Lower lobe of right lung (tissue), 2 donors: ENCODE measurements around the gene NTM. TPM values are rescaled to one million over a fixed set of nuclear protein-coding genes. Genes with fewer than 3 reads are reported as not detected.

Experiments
- ATAC-seq, 2 donors: fragments of 200-7000 bp; cut with Tn5 transposase; one replicate each; pipeline ENCODE4 v1.9.1; 2020 to 2022; ENCODE audit warnings: mild to moderate bottlenecking in 2 of 2, moderate library complexity in 2 of 2
- DNase-seq: peaks from one replicate; pipeline ENCODE4 v3.0.0-alpha.2; 2020
- H3K27ac ChIP-seq: fragments of 200-600 bp; one replicate; pipeline ENCODE4 v1.8.0; 2022
- H3K27me3 ChIP-seq: fragments of 200-600 bp; one replicate; pipeline ENCODE4 v1.8.0; 2022; ENCODE audit warnings: low read depth
- H3K36me3 ChIP-seq: fragments of 200-600 bp; one replicate; pipeline ENCODE4 v1.8.0; 2022; ENCODE audit warnings: mild to moderate bottlenecking
- H3K4me1 ChIP-seq: fragments of 200-600 bp; one replicate; pipeline ENCODE4 v1.8.0; 2022
- H3K4me3 ChIP-seq: fragments of 200-600 bp; one replicate; pipeline ENCODE4 v1.8.0; 2022; ENCODE audit warnings: mild to moderate bottlenecking
- H3K9me3 ChIP-seq: fragments of 200-600 bp; one replicate; pipeline ENCODE4 v1.8.0; 2022
- intact Hi-C: fragments of 100-400 bp; cut with DNase I; formaldehyde crosslinking; loops from one replicate; pipeline ENCODE4 v1.11.0; 2022
- total RNA-seq: library from RNA; stranded (reverse); fragmentation: NEBNext Ultra II Directional; extraction: Animal tissue kit (Norgen Biotek cat#: 25700); gene quantifications from one replicate; pipeline ENCODE4 v1.2.1, GENCODE V29; 2021
- TF ChIP-seq, protein P1 (sequence below): fragments of 200-600 bp; IDR thresholded peaks from one replicate; pipeline ENCODE4 v1.8.0; 2022; ENCODE audit warnings: antibody characterized with exemption, mild to moderate bottlenecking
- donor health status: DM: no; HTN: yes; CAD: no; lungs with severe emphysema.

The NTM gene
- total RNA-seq, 1 donor from 2014 or later = 2.3 TPM

DNA sequence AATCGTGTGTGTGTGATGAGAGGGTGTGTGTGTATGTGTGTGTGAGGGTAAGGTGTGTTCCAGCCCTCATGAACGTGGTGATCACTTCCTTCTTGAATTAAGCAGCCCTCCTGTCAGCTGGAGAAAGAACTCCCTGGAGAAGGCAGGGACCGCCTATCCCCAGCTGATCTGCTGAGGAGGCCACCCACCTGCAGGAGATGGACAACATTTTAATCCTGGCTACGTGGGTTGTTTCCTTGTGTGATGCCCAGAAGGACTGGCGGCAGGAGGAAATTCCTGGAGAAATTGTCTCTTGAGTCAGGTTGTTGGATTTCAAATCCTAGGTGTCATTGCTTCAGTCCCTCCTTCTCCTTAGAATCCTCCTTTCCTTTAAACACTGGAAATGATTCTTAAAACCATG is 878.8 kb downstream of the NTM start:
- Histone ChIP-seq H3K27me3 (no peaks in the 10 kb centered on the region), H3K4me1 (no peaks in the 10 kb centered on the region), H3K27ac (no peak overlapping the region), H3K4me3 (no peak overlapping the region), H3K9me3 (no peaks in the 10 kb centered on the region), H3K36me3 (no peaks in the 10 kb centered on the region)
- DNase-seq (no peak), ATAC-seq (no peak)
- intact Hi-C loops = no loop called here
- TF ChIP-seq, protein P1, sequence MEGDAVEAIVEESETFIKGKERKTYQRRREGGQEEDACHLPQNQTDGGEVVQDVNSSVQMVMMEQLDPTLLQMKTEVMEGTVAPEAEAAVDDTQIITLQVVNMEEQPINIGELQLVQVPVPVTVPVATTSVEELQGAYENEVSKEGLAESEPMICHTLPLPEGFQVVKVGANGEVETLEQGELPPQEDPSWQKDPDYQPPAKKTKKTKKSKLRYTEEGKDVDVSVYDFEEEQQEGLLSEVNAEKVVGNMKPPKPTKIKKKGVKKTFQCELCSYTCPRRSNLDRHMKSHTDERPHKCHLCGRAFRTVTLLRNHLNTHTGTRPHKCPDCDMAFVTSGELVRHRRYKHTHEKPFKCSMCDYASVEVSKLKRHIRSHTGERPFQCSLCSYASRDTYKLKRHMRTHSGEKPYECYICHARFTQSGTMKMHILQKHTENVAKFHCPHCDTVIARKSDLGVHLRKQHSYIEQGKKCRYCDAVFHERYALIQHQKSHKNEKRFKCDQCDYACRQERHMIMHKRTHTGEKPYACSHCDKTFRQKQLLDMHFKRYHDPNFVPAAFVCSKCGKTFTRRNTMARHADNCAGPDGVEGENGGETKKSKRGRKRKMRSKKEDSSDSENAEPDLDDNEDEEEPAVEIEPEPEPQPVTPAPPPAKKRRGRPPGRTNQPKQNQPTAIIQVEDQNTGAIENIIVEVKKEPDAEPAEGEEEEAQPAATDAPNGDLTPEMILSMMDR = no peak

DNA sequence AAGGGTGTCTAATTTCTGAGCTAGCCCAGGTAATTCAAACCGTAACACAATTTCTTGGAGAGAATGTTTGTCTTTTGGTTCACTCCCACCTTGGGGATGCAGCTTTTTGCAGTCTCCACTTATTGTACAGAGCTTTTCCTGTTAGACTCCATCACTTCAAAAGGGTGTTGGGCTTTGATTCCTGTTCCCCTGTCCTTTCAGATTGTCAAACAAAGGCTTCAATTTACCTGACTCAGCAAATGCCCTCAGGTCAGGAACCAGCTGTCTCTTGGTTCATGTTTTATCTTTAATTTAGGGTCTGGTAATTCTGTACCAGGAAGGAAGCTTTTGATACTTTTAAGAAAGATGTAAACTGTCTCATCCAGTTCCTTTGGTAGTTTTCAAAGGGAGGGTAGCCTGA is 880.6 kb downstream of the NTM start:
- Histone ChIP-seq H3K4me3 (no peak overlapping the region), H3K36me3 (no peaks in the 10 kb centered on the region), H3K27me3 (no peaks in the 10 kb centered on the region), H3K9me3 (no peaks in the 10 kb centered on the region), H3K4me1 (no peaks in the 10 kb centered on the region), H3K27ac (no peak overlapping the region)
- TF ChIP-seq, protein P1 = no peak
- intact Hi-C loops = no loop called here
- ATAC-seq = no peak
- no peak for DNase-seq

DNA sequence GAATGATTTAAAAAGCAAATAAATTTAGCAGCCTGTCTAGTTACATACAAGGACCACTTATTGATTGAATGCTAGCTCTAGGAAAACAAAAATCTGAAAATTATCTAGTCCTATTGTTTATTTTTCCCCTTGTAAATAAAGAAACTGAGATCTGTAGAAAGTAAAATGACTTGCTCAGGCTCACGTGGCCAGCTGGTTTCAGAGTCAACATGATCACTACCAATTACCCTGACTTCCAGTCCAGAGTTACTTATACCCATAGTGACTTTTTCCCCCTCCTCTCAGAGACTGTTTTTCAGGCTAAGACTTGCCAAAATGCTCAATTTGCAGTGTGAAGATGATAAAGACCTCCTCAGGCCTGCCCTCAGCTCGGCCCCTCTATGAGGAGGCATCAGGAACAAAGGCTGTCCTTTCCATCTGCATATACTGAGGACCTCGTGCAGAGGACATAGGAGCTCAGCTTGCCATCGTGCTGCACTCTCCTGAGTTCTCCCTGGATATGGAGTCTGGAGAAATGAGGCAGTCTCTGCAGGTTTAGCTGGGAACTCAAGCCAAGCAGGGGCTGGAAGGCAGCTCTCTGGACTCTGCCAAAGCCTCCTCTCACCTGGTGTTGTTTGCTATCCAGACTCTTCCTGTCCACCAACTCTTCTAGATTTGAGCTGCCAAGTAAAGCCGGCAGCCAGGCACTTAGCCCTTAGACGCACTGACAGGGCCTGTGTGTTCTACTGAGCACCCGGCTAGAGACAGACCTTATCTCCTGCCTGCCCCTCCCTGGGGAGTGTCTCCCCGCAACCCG is 883.3 kb downstream of the NTM start:
- DNase-seq = no peak
- H3K4me1 ChIP-seq = no peaks in the 10 kb centered on the region
- TF ChIP-seq, protein P1 = no peak
- no peaks in the 10 kb centered on the region for H3K36me3 ChIP-seq
- H3K27ac ChIP-seq = no peak overlapping the region
- H3K4me3 ChIP-seq = no peak overlapping the region
- intact Hi-C loops = no loop called here
- H3K9me3 ChIP-seq = no peaks in the 10 kb centered on the region
- no peaks in the 10 kb centered on the region for H3K27me3 ChIP-seq
- ATAC-seq = no peak

DNA sequence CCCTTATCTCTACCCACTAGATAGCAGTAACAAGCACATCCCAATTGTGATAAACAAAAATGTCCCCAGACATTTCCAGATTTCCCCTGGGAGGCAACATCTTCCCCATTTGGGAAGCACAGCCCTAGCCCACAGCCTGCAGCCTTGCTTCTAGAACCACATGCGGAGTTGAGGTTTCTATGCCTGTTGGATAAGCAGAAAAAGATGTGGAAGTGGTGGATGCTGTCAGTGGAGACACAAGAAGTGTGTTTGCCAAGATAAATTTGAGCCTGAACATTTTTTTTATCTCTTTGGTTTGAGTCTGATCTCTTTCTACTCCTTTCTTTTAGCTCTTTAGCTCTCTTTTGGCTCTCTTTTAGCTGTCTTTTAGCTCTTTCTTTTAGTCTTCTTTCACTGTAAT is 884.5 kb downstream of the NTM start:
- Histone ChIP-seq H3K4me3 (no peak overlapping the region), H3K27ac (no peak overlapping the region), H3K4me1 (no peaks in the 10 kb centered on the region), H3K27me3 (no peaks in the 10 kb centered on the region), H3K9me3 (no peaks in the 10 kb centered on the region), H3K36me3 (no peaks in the 10 kb centered on the region)
- intact Hi-C loops = no loop called here
- TF ChIP-seq, protein P1 = no peak
- no peak for DNase-seq
- no peak for ATAC-seq

DNA sequence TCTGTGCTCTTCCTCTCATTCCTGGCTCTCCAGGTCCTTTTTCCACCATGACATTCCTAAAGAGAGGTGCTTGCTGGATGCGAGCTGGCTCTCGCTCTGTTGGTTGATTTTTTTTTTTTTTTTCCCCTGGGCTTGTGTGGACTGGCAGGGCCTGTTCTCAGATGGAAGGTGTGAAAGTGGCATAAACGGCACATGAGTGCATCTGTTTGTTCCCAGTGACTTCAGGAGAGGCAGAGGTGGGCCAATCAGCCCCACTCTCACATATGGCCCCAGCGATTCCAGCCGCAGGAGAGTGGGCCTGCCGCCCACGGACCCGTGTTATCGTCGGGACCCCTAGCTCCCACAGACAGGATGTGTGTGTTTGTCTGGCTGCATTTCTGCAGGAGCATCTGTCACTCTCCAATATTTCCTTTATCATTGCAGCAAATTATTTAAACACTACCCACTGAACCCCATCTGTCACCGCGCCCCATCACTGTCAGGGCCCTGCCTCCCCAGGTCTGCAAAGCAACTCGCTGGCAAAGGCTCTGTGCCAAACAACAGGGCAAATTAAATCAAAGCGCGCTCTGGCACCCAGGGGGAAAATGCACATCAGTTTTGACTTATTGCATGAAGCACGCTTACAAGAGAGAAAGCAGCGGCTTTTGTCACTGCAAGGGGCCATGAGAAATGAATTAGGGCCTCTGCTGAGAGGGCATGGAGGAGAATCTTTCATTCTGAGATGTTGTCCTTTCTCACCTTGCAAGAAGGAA is 886.3 kb downstream of the NTM start:
- H3K36me3 ChIP-seq = no peaks in the 10 kb centered on the region
- no peak overlapping the region for H3K27ac ChIP-seq
- ATAC-seq (no peak), DNase-seq (no peak)
- H3K9me3 ChIP-seq = no peaks in the 10 kb centered on the region
- intact Hi-C loops = no loop called here
- H3K4me3 ChIP-seq = no peak overlapping the region
- no peaks in the 10 kb centered on the region for H3K27me3 ChIP-seq
- TF ChIP-seq, protein P1 = no peak
- no peaks in the 10 kb centered on the region for H3K4me1 ChIP-seq
